DND-41 (cell line): Measurements from ENCODE around the gene SLC38A7.
"Not testable (repeated sequence)": the region's sequence is repeated elsewhere in the genome, so short reads cannot be mapped to it uniquely, and the experiment has no call there.

ENCODE experiments used
- ATAC-seq: fragments of 200-7000 bp; cut with Tn5 transposase; 3 replicates; pipeline ENCODE4 v1.9.1; 2021; ENCODE audit warnings: low read depth; ENCODE audit not compliant: insufficient read depth
- DNase-seq: peaks from one replicate; pipeline ENCODE4 v3.0.0-alpha.2; 2020
- H2AFZ ChIP-seq: 2 replicates; pipeline ENCODE4 v1.6.0; 2012; ENCODE audit warnings: low read depth, low read length
- H3K27ac ChIP-seq: 2 replicates; pipeline ENCODE4 v1.5.1; 2012; ENCODE audit warnings: low read length, inconsistent platforms
- H3K27me3 ChIP-seq: fragments of 200-600 bp; sonication (generic); 2 replicates; pipeline ENCODE4 v1.6.0; 2012; ENCODE audit warnings: low read length, mild to moderate bottlenecking, inconsistent platforms; ENCODE audit not compliant: insufficient read depth, poor library complexity
- H3K36me3 ChIP-seq: 2 replicates; pipeline ENCODE4 v1.5.1; 2012; ENCODE audit warnings: low read length, inconsistent platforms; ENCODE audit not compliant: insufficient read depth
- H3K4me1 ChIP-seq: 2 replicates; pipeline ENCODE4 v1.5.1; 2012; ENCODE audit warnings: mild to moderate bottlenecking, low read length; ENCODE audit not compliant: insufficient read depth
- H3K4me2 ChIP-seq: 2 replicates; pipeline ENCODE4 v1.6.0; 2012; ENCODE audit warnings: mild to moderate bottlenecking, moderate library complexity, low read length, inconsistent platforms; ENCODE audit not compliant: insufficient read depth
- H3K4me3 ChIP-seq, 2 experiments: fragments of 200-600 bp in 1 of 2; shearing (Covaris generic) in 1 of 2; 2 replicates each; pipeline ENCODE4 v1.5.1; 2012 to 2016; ENCODE audit warnings: inconsistent platforms in 2 of 2, low read length in 2 of 2, mild to moderate bottlenecking in 2 of 2, low read depth in 1 of 2, moderate library complexity in 1 of 2
- H3K79me2 ChIP-seq: 2 replicates; pipeline ENCODE4 v1.6.0; 2012; ENCODE audit warnings: low read length, inconsistent platforms; ENCODE audit not compliant: insufficient read depth
- H3K9ac ChIP-seq: 2 replicates; pipeline ENCODE4 v1.6.0; 2012; ENCODE audit warnings: low read depth, mild to moderate bottlenecking, inconsistent platforms, low read length, moderate library complexity
- H3K9me3 ChIP-seq: 2 replicates; pipeline ENCODE4 v1.5.1; 2012; ENCODE audit warnings: low read length, moderate library complexity, mild to moderate bottlenecking, inconsistent platforms; ENCODE audit not compliant: insufficient read depth, severe bottlenecking
- H4K20me1 ChIP-seq: 2 replicates; pipeline ENCODE4 v1.6.0; 2012; ENCODE audit warnings: low read length; ENCODE audit not compliant: insufficient read depth
- CTCF ChIP-seq: IDR thresholded peaks from 2 replicates; pipeline ENCODE4 v1.5.1; 2012; ENCODE audit warnings: borderline replicate concordance, low read length, moderate library complexity, mild to moderate bottlenecking; ENCODE audit not compliant: poor library complexity, severe bottlenecking; ENCODE audit errors: extremely low read depth
- EZH2 ChIP-seq: IDR thresholded peaks from 3 replicates; pipeline ENCODE4 v1.6.1; 2012; ENCODE audit warnings: borderline replicate concordance, low read depth, mild to moderate bottlenecking, moderate library complexity, low read length, inconsistent platforms; ENCODE audit not compliant: severe bottlenecking

The SLC38A7 gene

GRCh38 chr16:58661199-58661830, 23.3 kb downstream of the SLC38A7 start:
- Histone ChIP-seq H3K9me3 (no peaks in the 10 kb centered on the region), H3K9ac (no peak overlapping the region), H3K4me3 (no peak overlapping the region), H3K27me3 (no peaks in the 10 kb centered on the region), H3K4me1 (no peaks in the 10 kb centered on the region), H3K4me2 (no peak overlapping the region), H2AFZ (no peak overlapping the region), H3K27ac (no peak overlapping the region), H4K20me1 (no peaks in the 10 kb centered on the region), H3K36me3 (no peaks in the 10 kb centered on the region), H3K79me2 (no peaks in the 10 kb centered on the region)
- DNase-seq (no peak), ATAC-seq (peak; percentile 71)
- peak; percentile 55 for TF ChIP-seq CTCF
- no peak for TF ChIP-seq EZH2

GRCh38 chr16:58659911-58660310, 24.7 kb downstream of the SLC38A7 start:
- not testable (repeated sequence) for H4K20me1 ChIP-seq, H3K4me3 ChIP-seq, H3K4me2 ChIP-seq, H3K27me3 ChIP-seq, H3K4me1 ChIP-seq, H3K36me3 ChIP-seq, DNase-seq, H3K9ac ChIP-seq, H2AFZ ChIP-seq, H3K79me2 ChIP-seq, H3K9me3 ChIP-seq, ATAC-seq, H3K27ac ChIP-seq

- H4K20me1 ChIP-seq, result no peaks in the 10 kb centered on the region
These were observed 25.8 kb downstream of the SLC38A7 start for GRCh38 chr16:58658796-58659211.

GRCh38 chr16:58656899-58657298, 27.7 kb downstream of the SLC38A7 start:
- TF ChIP-seq EZH2 (no peak), CTCF (no peak)
- no peaks in the 10 kb centered on the region for H3K9me3 ChIP-seq

More at GRCh38 chr16:58658796-58659211, 25.8 kb downstream of the SLC38A7 start:
- Histone ChIP-seq H3K36me3 (no peaks in the 10 kb centered on the region), H3K27ac (no peak overlapping the region), H3K4me3 (no peak overlapping the region), H3K4me2 (no peak overlapping the region), H3K4me1 (no peaks in the 10 kb centered on the region), H3K9ac (no peak overlapping the region), H2AFZ (0 out of 2 replicates have a peak overlapping the region, but pooled peaks have one; percentile 16), H3K9me3 (no peaks in the 10 kb centered on the region), H3K27me3 (no peaks in the 10 kb centered on the region), H3K79me2 (no peaks in the 10 kb centered on the region)
- DNase-seq (no peak), ATAC-seq (0 out of 3 replicates have a peak, but pooled peaks have one; percentile 19)
- no peak for TF ChIP-seq EZH2
- no peak for TF ChIP-seq CTCF

More at GRCh38 chr16:58656899-58657298, 27.7 kb downstream of the SLC38A7 start:
- H4K20me1 ChIP-seq, result no peaks in the 10 kb centered on the region
- no peak overlapping the region for H3K4me3 ChIP-seq
- no peak overlapping the region for H2AFZ ChIP-seq
- H3K4me2 ChIP-seq, result no peak overlapping the region
- no peaks in the 10 kb centered on the region for H3K4me1 ChIP-seq
- H3K79me2 ChIP-seq, result no peaks in the 10 kb centered on the region
- H3K27ac ChIP-seq, result no peak overlapping the region
- no peaks in the 10 kb centered on the region for H3K36me3 ChIP-seq
- no peaks in the 10 kb centered on the region for H3K27me3 ChIP-seq
- ATAC-seq, result no peak
- H3K9ac ChIP-seq, result no peak overlapping the region
- no peak for DNase-seq
